Left forelimb (tissue), 1 donor: Measurements from ENCODE around the gene CLK2.
"Not testable (repeated sequence)": the region's sequence is repeated elsewhere in the genome, so short reads cannot be mapped to it uniquely, and the experiment has no call there.

Experiments used
- DNase-seq: peaks from one replicate; pipeline ENCODE4 v3.0.0-alpha.2; 2018; ENCODE audit warnings: low spot score

CLK2 gene

GRCh38 chr1:155296661-155297060, 23.4 kb upstream of the CLK2 start:
- DNase-seq = no peak

GRCh38 chr1:155295942-155296267, 22.6 kb upstream of the CLK2 start:
- no peak for DNase-seq

GRCh38 chr1:155295183-155295941, 22.1 kb upstream of the CLK2 start:
- no peak for DNase-seq

GRCh38 chr1:155294520-155295182, 21.3 kb upstream of the CLK2 start:
- DNase-seq = no peak

GRCh38 chr1:155293086-155293749, 19.9 kb upstream of the CLK2 start:
- no peak for DNase-seq

GRCh38 chr1:155291006-155291405, 17.7 kb upstream of the CLK2 start:
- not testable (repeated sequence) for DNase-seq

- DNase-seq = no peak
Measured at GRCh38 chr1:155287987-155288543, 14.8 kb upstream of the CLK2 start.

- no peak for DNase-seq
Measured at GRCh38 chr1:155286544-155286943, 13.2 kb upstream of the CLK2 start.

GRCh38 chr1:155285631-155286044, 12.3 kb upstream of the CLK2 start:
- no peak for DNase-seq

- no peak for DNase-seq
Measured at GRCh38 chr1:155285063-155285462, 11.8 kb upstream of the CLK2 start.

- no peak for DNase-seq
Measured at GRCh38 chr1:155284476-155284875, 11.2 kb upstream of the CLK2 start.

GRCh38 chr1:155282488-155283091, 9.3 kb upstream of the CLK2 start:
- DNase-seq = no peak

- DNase-seq = no peak
Measured at GRCh38 chr1:155279268-155279667, 6.0 kb upstream of the CLK2 start.

- DNase-seq = no peak
Measured at GRCh38 chr1:155278689-155279160, 5.4 kb upstream of the CLK2 start.

- DNase-seq = peak; percentile 80
Measured at GRCh38 chr1:155277902-155278688, 4.8 kb upstream of the CLK2 start.

- DNase-seq = peak; percentile 98
Measured at GRCh38 chr1:155277070-155277901, 4.0 kb upstream of the CLK2 start, which contains the start of gene HCN3. Gene HCN3, plus strand, starts transcription at chr1:155277463. Its CDS starts 128 bp downstream, at chr1:155277591.

GRCh38 chr1:155272466-155273342, 600 bp downstream of the CLK2 start:
- peak; percentile 81 for DNase-seq

- DNase-seq = no peak
Measured at GRCh38 chr1:155269381-155269780, 3.9 kb downstream of the CLK2 start.

GRCh38 chr1:155268630-155269029, 4.7 kb downstream of the CLK2 start:
- no peak for DNase-seq
